ENCODE results near the gene RNF212. TPM values are rescaled to one million over a fixed set of nuclear protein-coding genes. Genes with fewer than 3 reads are reported as not detected.

Gene RNF212
- total RNA-seq, 3 donors from 2014 or later (not counting 1 experiment from before 2014, with no cell fraction given) = 1.0 to 2.0 (median 1.7) TPM

GRCh38 chr4:1023895-1024740 lies 89.2 kb downstream of the RNF212 start:
- no peak for TF ChIP-seq CTCF (IDR thresholded peaks at IDR 0.05)
- H3K4me3 ChIP-seq (ENCODE audit: low read length) = no peak overlapping the region
- no peaks in the 10 kb centered on the region for H3K27me3 ChIP-seq (ENCODE audit: control insufficient read depth, insufficient read depth, low read length)
- no peak overlapping the region for H3K27ac ChIP-seq (ENCODE audit: low read length)
- WGBS (ENCODE audit: insufficient coverage) = 97% methylated on average over 65 of the region's 83 CpGs
- H3K4me1 ChIP-seq (ENCODE audit: control insufficient read depth, insufficient read depth, low read length) = peaks cover 4% of the 10 kb centered on the region
- H3K27ac Mint-ChIP-seq = no peak overlapping the region
- DNase-seq (no peak), ATAC-seq (no peak)
- intact Hi-C loops (cut with micrococcal nuclease) = no loop called here
- H3K4me1 Mint-ChIP-seq = no peaks in the 10 kb centered on the region
- H3K9me3 Mint-ChIP-seq = no peaks in the 10 kb centered on the region
- H3K36me3 Mint-ChIP-seq = no peaks in the 10 kb centered on the region
- no peak overlapping the region for H3K4me3 Mint-ChIP-seq
- no peaks in the 10 kb centered on the region for H3K9me3 ChIP-seq (ENCODE audit: control insufficient read depth, insufficient read depth, low read length)
- H3K27me3 Mint-ChIP-seq (ENCODE audit: low read depth in 2 of 2) = no peaks in the 10 kb centered on the region
- no peaks in the 10 kb centered on the region for H3K36me3 ChIP-seq (ENCODE audit: control insufficient read depth, insufficient read depth, low read length)

GRCh38 chr4:1023075-1023640 lies 90.2 kb downstream of the RNF212 start:
- Histone ChIP-seq H3K36me3 (ENCODE audit: control insufficient read depth, insufficient read depth, low read length) (no peaks in the 10 kb centered on the region), H3K4me1 (ENCODE audit: control insufficient read depth, insufficient read depth, low read length) (peaks cover 4% of the 10 kb centered on the region), H3K27ac (ENCODE audit: low read length) (no peak overlapping the region), H3K9me3 (ENCODE audit: control insufficient read depth, insufficient read depth, low read length) (no peaks in the 10 kb centered on the region), H3K4me3 (ENCODE audit: low read length) (no peak overlapping the region), H3K27me3 (ENCODE audit: control insufficient read depth, insufficient read depth, low read length) (no peaks in the 10 kb centered on the region)
- Mint-ChIP-seq H3K27ac (no peak overlapping the region), H3K4me3 (no peak overlapping the region), H3K36me3 (no peaks in the 10 kb centered on the region), H3K9me3 (no peaks in the 10 kb centered on the region), H3K27me3 (ENCODE audit: low read depth in 2 of 2) (no peaks in the 10 kb centered on the region), H3K4me1 (no peaks in the 10 kb centered on the region)
- TF ChIP-seq CTCF (IDR thresholded peaks at IDR 0.05) = no peak
- ATAC-seq (no peak), DNase-seq (no peak)
- intact Hi-C loops (cut with micrococcal nuclease) = no loop called here
- WGBS (ENCODE audit: insufficient coverage) = 93% methylated on average over 20 of the region's 20 CpGs

- Histone ChIP-seq H3K4me3 (ENCODE audit: low read length) (no peak overlapping the region), H3K27ac (ENCODE audit: low read length) (no peak overlapping the region), H3K27me3 (ENCODE audit: control insufficient read depth, insufficient read depth, low read length) (no peaks in the 10 kb centered on the region), H3K9me3 (ENCODE audit: control insufficient read depth, insufficient read depth, low read length) (no peaks in the 10 kb centered on the region), H3K4me1 (ENCODE audit: control insufficient read depth, insufficient read depth, low read length) (peaks cover 4% of the 10 kb centered on the region), H3K36me3 (ENCODE audit: control insufficient read depth, insufficient read depth, low read length) (no peaks in the 10 kb centered on the region)
- Mint-ChIP-seq H3K4me1 (no peaks in the 10 kb centered on the region), H3K27ac (no peak overlapping the region), H3K36me3 (no peaks in the 10 kb centered on the region), H3K9me3 (no peaks in the 10 kb centered on the region), H3K4me3 (no peak overlapping the region), H3K27me3 (ENCODE audit: low read depth in 2 of 2) (no peaks in the 10 kb centered on the region)
- DNase-seq = no peak
- intact Hi-C loops (cut with micrococcal nuclease) = no loop called here
- ATAC-seq = no peak
- no peak for TF ChIP-seq CTCF (IDR thresholded peaks at IDR 0.05)
- WGBS (ENCODE audit: insufficient coverage) = 95% methylated on average over 19 of the region's 19 CpGs
These were observed 90.7 kb downstream of the RNF212 start for GRCh38 chr4:1022739-1023066.

All from natural killer cell (primary cell).